Fibroblast of lung (primary cell): ENCODE data around the gene EPM2AIP1.

Experiments used
- CTCF ChIP-seq, 2 donors: IDR thresholded peaks in 1 of 2; conservative IDR thresholded peaks in 1 of 2; 1 replicate in 1 of 2; 2 replicates in 1 of 2; pipeline ENCODE4 v1.5.1; 2011 to 2012; ENCODE audit warnings: low read length in 2 of 2, control low read depth in 1 of 2, inconsistent platforms in 1 of 2, low read depth in 1 of 2, mild to moderate bottlenecking in 1 of 2
- EZH2 ChIP-seq: IDR thresholded peaks from 2 replicates; pipeline ENCODE4 v1.5.1; 2012; ENCODE audit warnings: low read length, control low read depth, mild to moderate bottlenecking; ENCODE audit errors: missing control alignments

DNA sequence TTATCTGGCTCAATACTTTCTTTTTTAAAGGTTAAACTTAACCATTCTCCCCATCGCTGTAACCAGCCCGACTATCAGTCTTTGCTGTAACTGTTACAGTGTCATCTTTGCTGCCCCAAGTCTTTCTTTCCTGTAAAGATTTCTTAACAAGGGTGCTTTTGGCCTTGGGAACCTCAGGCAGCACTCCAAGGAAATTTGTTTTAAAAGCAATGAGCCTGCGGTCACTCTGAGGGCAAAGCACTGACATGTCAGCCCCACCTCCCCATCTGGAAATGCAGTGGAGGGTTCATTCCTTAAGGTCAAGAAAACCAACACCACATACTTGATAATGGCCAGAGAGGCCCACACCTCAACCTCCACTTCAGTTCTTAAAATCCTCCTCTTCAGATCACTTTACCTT, 51.3 kb downstream of the EPM2AIP1 start:
- TF ChIP-seq CTCF (conservative IDR thresholded peaks at IDR 0.05 in 1 of 2, IDR thresholded peaks at IDR 0.05 in 1 of 2; ENCODE audit: low read depth in 1 of 2, low read length in 2 of 2) (no peak), EZH2 (no peak)
